ENCODE data around the gene CCDC83. TPM values are rescaled to one million over a fixed set of nuclear protein-coding genes. Genes with fewer than 3 reads are reported as not detected.

Gene CCDC83
- total RNA-seq, 1 experiment from 2014 or later: not detected

DNA sequence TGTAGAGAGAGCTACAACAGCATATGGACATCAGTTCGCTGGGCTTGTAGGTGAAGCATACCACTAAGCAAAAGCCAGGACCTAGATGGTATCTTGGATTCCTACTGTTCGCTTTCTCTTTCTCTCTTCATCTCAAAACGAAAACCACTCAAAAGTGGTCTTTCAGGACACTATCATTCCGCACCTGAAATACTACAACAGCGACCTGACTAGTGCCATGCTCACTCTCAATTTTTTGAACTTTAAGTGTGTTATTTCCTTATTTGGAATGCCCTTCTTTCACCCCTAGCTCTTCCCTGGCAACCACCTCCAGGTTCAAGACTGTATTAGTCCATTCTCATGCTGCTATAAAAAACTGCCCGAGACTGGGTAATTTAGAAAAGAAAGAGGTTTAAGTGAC, 59.2 kb downstream of the CCDC83 start:
- TF ChIP-seq, protein P1, sequence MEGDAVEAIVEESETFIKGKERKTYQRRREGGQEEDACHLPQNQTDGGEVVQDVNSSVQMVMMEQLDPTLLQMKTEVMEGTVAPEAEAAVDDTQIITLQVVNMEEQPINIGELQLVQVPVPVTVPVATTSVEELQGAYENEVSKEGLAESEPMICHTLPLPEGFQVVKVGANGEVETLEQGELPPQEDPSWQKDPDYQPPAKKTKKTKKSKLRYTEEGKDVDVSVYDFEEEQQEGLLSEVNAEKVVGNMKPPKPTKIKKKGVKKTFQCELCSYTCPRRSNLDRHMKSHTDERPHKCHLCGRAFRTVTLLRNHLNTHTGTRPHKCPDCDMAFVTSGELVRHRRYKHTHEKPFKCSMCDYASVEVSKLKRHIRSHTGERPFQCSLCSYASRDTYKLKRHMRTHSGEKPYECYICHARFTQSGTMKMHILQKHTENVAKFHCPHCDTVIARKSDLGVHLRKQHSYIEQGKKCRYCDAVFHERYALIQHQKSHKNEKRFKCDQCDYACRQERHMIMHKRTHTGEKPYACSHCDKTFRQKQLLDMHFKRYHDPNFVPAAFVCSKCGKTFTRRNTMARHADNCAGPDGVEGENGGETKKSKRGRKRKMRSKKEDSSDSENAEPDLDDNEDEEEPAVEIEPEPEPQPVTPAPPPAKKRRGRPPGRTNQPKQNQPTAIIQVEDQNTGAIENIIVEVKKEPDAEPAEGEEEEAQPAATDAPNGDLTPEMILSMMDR (IDR thresholded peaks at IDR 0.05; ENCODE audit: insufficient read depth in 1 of 2, low read depth in 1 of 2, low read length in 1 of 2, severe bottlenecking in 1 of 2, unreplicated experiment in 1 of 2): no peak
- ChIA-PET CTCF (no interaction called here), POLR2A (no interaction called here)
- Histone ChIP-seq H3K27me3 (replicated peaks; ENCODE audit: control insufficient read depth, insufficient read depth, low read length) (no peaks in the 10 kb centered on the region), H3K4me3 (ENCODE audit: low read depth, low read length) (no peak overlapping the region), H3K9me3 (no peaks in the 10 kb centered on the region), H3K4me1 (peaks cover 8% of the 10 kb centered on the region), H3K36me3 (ENCODE audit: control insufficient read depth, insufficient read depth, low read length) (no peaks in the 10 kb centered on the region)
- peaks cover 11% of the 10 kb centered on the region for H3K4me1 Mint-ChIP-seq (ENCODE audit: low read depth, unreplicated experiment)
- H3K36me3 Mint-ChIP-seq (ENCODE audit: insufficient read depth, unreplicated experiment): no peaks in the 10 kb centered on the region
- DNase-seq: no peak
- no peaks in the 10 kb centered on the region for H3K27me3 Mint-ChIP-seq (ENCODE audit: insufficient read depth, unreplicated experiment)
- no peak overlapping the region for H3K27ac Mint-ChIP-seq (ENCODE audit: unreplicated experiment)
- intact Hi-C loops (cut with micrococcal nuclease; ENCODE audit: unreplicated experiment): no loop called here
- no peak overlapping the region for H3K4me3 Mint-ChIP-seq (ENCODE audit: unreplicated experiment)
- no TSS peak for BruUV-seq (replicated peaks)
- no peaks in the 10 kb centered on the region for H3K9me3 Mint-ChIP-seq (ENCODE audit: unreplicated experiment)

DNA sequence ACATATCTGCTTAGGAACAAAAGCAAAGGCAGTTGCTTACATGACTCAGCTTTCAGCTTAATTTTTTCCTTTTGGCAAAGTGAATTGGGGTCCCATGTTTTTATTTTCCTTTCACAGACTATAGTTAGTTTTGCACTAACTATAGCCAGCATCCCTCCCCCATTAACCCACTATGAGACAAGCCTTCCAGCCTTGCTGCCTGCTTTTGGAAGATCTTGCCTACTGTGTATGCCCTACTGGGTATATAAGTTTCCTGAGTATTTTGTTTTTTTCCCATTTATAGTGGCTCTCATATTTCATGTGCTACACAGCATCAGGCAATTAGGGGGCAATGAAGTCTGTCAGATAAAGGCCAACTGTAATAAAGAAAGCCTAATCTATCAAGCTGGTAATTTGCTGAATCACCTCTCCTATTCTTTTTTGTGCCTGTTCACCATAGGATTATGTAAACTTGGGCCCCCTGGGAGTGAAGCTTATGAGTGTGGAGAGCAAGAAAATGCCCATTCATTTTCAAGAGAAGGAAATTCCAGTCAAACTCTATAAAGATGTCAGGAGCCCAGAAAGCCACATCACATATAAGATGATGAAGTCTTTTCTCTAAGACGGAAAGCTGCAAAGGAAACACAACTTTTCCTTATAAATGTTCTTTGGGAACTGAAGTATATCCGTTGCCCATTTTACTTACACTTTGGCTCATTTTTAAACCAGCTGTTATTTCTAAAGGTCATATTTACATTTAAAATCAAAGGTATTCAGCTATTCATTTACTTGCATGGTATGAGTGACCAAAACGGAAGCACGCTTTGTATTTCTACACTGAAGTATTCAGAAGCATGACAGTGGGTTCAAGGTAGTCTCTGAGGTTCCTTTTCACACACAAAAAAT, 64.0 kb downstream of the CCDC83 start:
- H3K4me1 ChIP-seq: peaks cover 27% of the 10 kb centered on the region
- no peaks in the 10 kb centered on the region for H3K36me3 ChIP-seq (ENCODE audit: control insufficient read depth, insufficient read depth, low read length)
- intact Hi-C loops (cut with micrococcal nuclease; ENCODE audit: unreplicated experiment): no loop called here
- H3K36me3 Mint-ChIP-seq (ENCODE audit: insufficient read depth, unreplicated experiment): no peaks in the 10 kb centered on the region
- no peak for DNase-seq
- H3K4me1 Mint-ChIP-seq (ENCODE audit: low read depth, unreplicated experiment): peaks cover 25% of the 10 kb centered on the region
- H3K4me3 ChIP-seq (ENCODE audit: low read depth, low read length): no peak overlapping the region
- CTCF ChIA-PET: no interaction called here
- POLR2A ChIA-PET: interaction anchor here (0.6 kb wide), 1 partner anchor 9 kb away, joined by 4 read pairs; no protein-coding TSS in a partner anchor
- peaks cover 10% of the 10 kb centered on the region for H3K9me3 Mint-ChIP-seq (ENCODE audit: unreplicated experiment)
- H3K27me3 Mint-ChIP-seq (ENCODE audit: insufficient read depth, unreplicated experiment): no peaks in the 10 kb centered on the region
- 0 out of 2 replicates have a peak, but pooled peaks cover 4% of the 10 kb centered on the region for H3K9me3 ChIP-seq
- no peak overlapping the region for H3K27ac Mint-ChIP-seq (ENCODE audit: unreplicated experiment)
- H3K27me3 ChIP-seq (replicated peaks; ENCODE audit: control insufficient read depth, insufficient read depth, low read length): no peaks in the 10 kb centered on the region
- no TSS peak for BruUV-seq (replicated peaks)
- H3K4me3 Mint-ChIP-seq (ENCODE audit: unreplicated experiment): no peak overlapping the region
- TF ChIP-seq, protein P1 (IDR thresholded peaks at IDR 0.05; ENCODE audit: insufficient read depth in 1 of 2, low read depth in 1 of 2, low read length in 1 of 2, severe bottlenecking in 1 of 2, unreplicated experiment in 1 of 2): no peak

DNA sequence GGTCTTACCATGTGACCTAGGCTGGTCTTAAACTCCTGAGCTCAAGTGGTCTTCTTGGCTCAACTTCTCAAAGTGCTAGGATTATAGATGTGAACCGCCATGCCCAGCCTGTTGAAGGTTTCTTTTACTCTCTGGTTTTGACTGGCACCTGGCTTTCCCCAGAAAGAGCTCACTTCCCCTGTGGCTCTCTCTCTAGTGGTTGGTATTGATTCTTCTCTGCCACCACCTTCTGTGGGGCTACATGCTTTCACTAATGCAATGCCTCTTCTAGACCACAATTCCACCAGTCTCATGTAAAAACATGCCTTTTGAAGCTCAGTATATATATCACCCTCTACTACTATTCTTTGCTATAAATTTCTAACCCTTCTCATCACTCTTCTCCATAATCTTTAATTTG, 67.2 kb downstream of the CCDC83 start:
- Histone ChIP-seq H3K27me3 (replicated peaks; ENCODE audit: control insufficient read depth, insufficient read depth, low read length) (no peaks in the 10 kb centered on the region), H3K9me3 (0 out of 2 replicates have a peak, but pooled peaks cover 4% of the 10 kb centered on the region), H3K36me3 (ENCODE audit: control insufficient read depth, insufficient read depth, low read length) (no peaks in the 10 kb centered on the region), H3K4me3 (ENCODE audit: low read depth, low read length) (no peak overlapping the region), H3K4me1 (peaks cover 32% of the 10 kb centered on the region)
- ChIA-PET POLR2A (no interaction called here), CTCF (no interaction called here)
- Mint-ChIP-seq H3K4me1 (ENCODE audit: low read depth, unreplicated experiment) (peaks cover 37% of the 10 kb centered on the region), H3K4me3 (ENCODE audit: unreplicated experiment) (no peak overlapping the region), H3K36me3 (ENCODE audit: insufficient read depth, unreplicated experiment) (no peaks in the 10 kb centered on the region), H3K27me3 (ENCODE audit: insufficient read depth, unreplicated experiment) (no peaks in the 10 kb centered on the region), H3K9me3 (ENCODE audit: unreplicated experiment) (peaks cover 14% of the 10 kb centered on the region), H3K27ac (ENCODE audit: unreplicated experiment) (no peak overlapping the region)
- TF ChIP-seq, protein P1 (IDR thresholded peaks at IDR 0.05; ENCODE audit: insufficient read depth in 1 of 2, low read depth in 1 of 2, low read length in 1 of 2, severe bottlenecking in 1 of 2, unreplicated experiment in 1 of 2): no peak
- no TSS peak for BruUV-seq (replicated peaks)
- DNase-seq: no peak
- intact Hi-C loops (cut with micrococcal nuclease; ENCODE audit: unreplicated experiment): no loop called here

Data from Caco-2 (cell line).